ENCODE data around the gene PCBP3.

The PCBP3 gene

DNA sequence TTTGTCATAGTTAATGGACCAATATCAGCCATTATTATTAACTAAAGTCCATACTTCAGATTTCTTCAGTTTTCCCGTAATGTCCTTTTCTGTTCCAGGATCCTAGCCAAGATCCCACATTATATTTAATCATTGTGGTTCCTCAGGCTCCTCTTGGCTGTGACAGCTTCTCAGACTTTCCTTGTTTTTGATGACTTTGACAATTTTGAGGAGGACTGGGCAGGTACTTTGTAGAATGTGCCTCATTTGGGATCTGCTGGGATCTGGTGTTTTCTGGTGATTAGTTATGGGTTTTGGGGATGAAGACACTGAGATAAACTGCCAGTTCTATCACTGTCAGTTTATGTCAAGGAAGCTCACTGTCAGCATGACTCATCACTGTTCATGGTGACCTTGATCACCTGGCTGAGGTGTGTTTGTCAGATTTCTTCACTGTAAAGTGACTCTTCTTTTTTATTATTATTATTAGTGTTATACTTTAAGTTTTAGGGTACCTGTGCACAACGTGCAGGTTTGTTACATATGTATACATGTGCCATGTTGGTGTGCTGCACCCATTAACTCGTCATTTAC is 66.3 kb downstream of the PCBP3 start:
- TF ChIP-seq, protein P1, sequence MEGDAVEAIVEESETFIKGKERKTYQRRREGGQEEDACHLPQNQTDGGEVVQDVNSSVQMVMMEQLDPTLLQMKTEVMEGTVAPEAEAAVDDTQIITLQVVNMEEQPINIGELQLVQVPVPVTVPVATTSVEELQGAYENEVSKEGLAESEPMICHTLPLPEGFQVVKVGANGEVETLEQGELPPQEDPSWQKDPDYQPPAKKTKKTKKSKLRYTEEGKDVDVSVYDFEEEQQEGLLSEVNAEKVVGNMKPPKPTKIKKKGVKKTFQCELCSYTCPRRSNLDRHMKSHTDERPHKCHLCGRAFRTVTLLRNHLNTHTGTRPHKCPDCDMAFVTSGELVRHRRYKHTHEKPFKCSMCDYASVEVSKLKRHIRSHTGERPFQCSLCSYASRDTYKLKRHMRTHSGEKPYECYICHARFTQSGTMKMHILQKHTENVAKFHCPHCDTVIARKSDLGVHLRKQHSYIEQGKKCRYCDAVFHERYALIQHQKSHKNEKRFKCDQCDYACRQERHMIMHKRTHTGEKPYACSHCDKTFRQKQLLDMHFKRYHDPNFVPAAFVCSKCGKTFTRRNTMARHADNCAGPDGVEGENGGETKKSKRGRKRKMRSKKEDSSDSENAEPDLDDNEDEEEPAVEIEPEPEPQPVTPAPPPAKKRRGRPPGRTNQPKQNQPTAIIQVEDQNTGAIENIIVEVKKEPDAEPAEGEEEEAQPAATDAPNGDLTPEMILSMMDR (IDR thresholded peaks at IDR 0.05), result no peak

DNA sequence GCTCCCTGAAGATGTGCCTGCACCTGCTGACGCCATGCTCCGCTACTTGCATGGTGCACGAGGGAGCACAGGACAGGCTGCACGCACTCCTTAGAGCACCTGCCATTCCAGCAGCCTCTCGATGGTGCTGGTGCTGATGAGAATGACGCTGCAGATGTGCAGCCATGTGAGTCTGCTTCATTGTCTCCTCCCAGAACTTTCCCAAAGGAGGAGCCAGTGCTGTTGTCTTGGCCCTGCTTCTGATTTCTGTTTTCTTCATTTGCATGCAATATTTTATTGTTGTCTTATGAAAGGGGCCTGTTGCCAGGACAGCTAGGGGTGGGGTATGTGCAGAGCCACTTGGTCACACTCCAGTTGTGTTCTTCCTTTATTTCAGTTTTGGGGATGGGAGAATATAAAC is 70.1 kb downstream of the PCBP3 start:
- TF ChIP-seq, protein P1 (IDR thresholded peaks at IDR 0.05), result no peak

DNA sequence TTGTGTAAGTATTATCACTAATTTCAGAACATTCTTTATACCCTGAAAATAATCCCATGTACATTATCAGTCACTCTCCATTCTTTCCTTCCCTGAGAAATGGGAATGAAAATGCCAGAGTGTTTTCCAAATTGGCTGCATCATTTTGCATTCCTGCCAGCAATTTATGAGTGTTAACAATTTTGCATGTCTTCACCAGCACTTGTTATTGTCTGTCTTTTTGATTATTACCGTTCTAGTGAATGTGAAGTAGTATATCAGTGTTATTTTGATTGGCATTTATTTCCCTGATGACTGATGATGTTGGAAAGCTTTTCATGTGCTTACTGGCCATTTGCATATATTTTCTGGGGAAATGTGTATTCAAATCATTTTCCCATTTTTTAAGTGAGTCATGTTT is 71.9 kb downstream of the PCBP3 start:
- TF ChIP-seq, protein P1 (IDR thresholded peaks at IDR 0.05), result no peak

DNA sequence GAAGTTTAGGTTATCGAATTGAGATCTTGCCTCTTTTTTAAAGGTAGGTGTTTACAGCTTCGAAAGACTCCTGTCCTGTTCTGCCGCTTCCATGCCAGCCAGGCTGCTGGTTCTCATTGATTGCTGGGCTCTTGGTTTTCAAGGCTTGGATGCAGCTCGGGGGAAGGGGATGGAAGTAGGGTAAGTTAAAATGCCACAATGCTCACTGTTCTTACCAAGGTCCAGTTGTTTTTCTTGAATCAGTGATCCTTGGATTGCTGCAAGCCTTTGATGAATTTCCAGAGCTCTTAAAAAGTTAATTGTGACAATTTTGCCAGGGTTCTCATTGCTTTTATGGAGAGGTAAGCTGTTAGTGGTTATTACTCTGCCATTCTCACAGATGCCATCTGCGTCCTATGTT is 74.9 kb downstream of the PCBP3 start:
- TF ChIP-seq, protein P1 (IDR thresholded peaks at IDR 0.05), result no peak

DNA sequence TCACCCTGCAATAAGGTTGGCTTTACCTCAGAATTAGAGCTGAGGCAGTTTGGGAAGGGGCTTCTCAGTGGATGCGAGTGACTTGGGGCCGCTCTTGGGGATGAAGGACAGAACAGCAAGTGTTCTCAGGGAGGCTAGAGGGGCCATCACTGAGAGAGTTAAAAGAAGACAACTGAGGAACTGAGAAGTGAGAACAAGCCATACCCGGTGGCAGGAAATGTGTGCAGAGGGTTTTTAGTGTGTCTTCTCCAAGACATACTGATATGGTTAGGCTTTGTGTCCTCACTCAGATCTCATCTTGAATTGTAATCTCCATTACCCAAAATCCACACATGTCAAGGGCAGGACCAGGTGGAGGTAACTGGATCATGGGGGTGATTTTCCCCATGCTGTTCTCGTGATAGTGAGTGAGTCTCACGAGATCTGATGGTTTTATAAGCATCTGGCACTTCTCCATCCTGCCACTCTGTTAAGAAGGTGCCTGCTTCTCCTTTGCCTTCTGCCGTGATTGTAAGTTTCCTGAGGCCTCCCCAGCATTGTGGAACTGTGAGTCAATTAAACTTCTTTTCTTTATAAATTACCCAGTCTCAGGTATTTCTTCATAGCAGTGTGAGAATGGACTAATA is 75.8 kb downstream of the PCBP3 start:
- TF ChIP-seq, protein P1 (IDR thresholded peaks at IDR 0.05), result no peak

DNA sequence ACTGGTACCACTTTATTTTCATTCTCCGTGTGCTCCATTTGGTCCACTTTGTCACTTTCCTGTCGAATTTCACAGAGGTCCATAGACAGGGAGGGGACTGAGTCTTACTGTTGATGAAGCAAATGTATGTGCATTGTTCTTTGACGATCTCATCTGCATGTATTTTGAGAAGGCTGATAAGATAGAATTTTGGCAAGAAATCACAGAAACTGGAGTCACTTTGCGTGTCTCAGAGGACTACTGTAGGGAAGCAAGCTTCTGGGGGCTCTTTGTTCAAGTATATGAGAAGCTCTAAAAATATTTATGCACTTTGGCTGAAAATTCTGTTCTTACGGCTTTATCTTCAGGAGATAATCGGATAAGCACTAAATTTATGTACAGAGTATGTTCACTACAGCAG is 78.1 kb downstream of the PCBP3 start:
- TF ChIP-seq, protein P1 (IDR thresholded peaks at IDR 0.05), result no peak

DNA sequence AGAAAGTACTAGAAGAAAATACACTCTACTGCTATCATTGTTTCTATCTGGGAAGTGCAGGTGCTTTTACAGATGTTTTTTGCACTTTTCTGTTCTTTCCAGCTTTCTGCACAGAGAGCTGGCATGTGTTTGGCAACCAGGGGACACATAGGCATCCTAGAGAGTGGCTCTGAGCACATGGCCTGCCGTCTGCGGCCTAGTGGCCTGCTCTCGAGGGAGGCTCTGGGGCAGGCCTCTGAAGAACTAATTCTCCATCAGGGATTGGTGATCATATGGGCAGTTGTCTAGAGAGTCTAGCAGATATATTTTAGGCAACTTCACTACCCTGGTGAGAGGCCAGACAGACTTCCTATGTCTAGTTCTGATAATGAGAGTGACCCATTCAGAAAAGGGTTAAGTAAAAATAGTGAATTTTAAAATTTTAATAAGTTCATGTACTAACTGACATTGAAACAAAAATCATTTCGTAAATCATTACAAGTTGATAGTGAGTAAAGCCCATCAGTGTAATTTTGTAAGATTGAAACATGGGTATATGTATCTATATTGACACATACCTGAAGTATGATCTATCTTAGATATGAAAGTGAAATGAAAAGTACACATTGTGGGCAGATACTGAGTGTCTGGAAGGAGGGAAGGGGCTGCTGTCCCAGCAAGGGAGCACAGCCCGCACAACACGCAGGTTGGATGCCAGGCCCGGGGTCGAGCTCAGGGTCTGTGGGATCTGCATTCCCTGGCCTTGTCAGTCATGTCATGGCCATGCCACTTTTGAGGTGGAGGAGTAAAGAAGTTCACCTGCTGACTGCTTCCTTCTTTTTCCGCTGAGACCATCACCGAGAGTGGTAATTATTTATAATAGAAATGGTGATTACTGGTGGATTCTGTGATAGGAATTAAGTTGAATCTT is 79.8 kb downstream of the PCBP3 start:
- TF ChIP-seq, protein P1 (IDR thresholded peaks at IDR 0.05), result no peak

Data from LNCAP (cell line).